HAP-1 (cell line): ENCODE measurements around the gene ARHGAP15.

Source experiments
- DNase-seq, 2 experiments: peaks; one replicate each; pipeline ENCODE4 v3.0.0-alpha.2; 2016 to 2020; ENCODE audit warnings: low spot score in 2 of 2
- H3K27me3 ChIP-seq: fragments of 250-450 bp; sonication (Bioruptor Pico); 2 replicates; pipeline ENCODE4 v1.5.1; 2020; ENCODE audit warnings: low read depth, mild to moderate bottlenecking, moderate library complexity
- H3K36me3 ChIP-seq: fragments of 250-450 bp; sonication (Bioruptor Pico); replicated peaks from 2 replicates; pipeline ENCODE4 v1.5.1; 2020; ENCODE audit warnings: mild to moderate bottlenecking
- H3K4me1 ChIP-seq: fragments of 250-450 bp; sonication (Bioruptor Pico); 2 replicates; pipeline ENCODE4 v1.5.1; 2020; ENCODE audit warnings: mild to moderate bottlenecking
- H3K4me3 ChIP-seq: fragments of 250-450 bp; sonication (Bioruptor Pico); 2 replicates; pipeline ENCODE4 v1.5.1; 2020; ENCODE audit warnings: mild to moderate bottlenecking, moderate library complexity
- H3K9me3 ChIP-seq: fragments of 250-450 bp; sonication (Bioruptor Pico); 2 replicates; pipeline ENCODE4 v1.5.1; 2020; ENCODE audit warnings: mild to moderate bottlenecking, moderate library complexity
- in situ Hi-C: fragments of 300-500 bp; cut with MboI; formaldehyde crosslinking; loops from 3 replicates; pipeline ENCODE4 v1.14.3; 2020; ENCODE audit warnings: low sequenced_read_pairs, inconsistent platforms, mixed read lengths

ARHGAP15 gene

GRCh38 chr2:143193121-143193520 is 63.9 kb downstream of the ARHGAP15 start:
- Histone ChIP-seq H3K4me1 (no peaks in the 10 kb centered on the region), H3K36me3 (no peaks in the 10 kb centered on the region), H3K9me3 (no peaks in the 10 kb centered on the region), H3K27me3 (no peaks in the 10 kb centered on the region; the same call in none of the 2 replicates), H3K4me3 (no peak overlapping the region)
- DNase-seq = no peak
- in situ Hi-C loops = no loop called here

- H3K4me1 ChIP-seq = no peaks in the 10 kb centered on the region
- no peak for DNase-seq
- no peaks in the 10 kb centered on the region for H3K36me3 ChIP-seq
- no peak overlapping the region for H3K4me3 ChIP-seq
- H3K27me3 ChIP-seq = no peaks in the 10 kb centered on the region; the same call in none of the 2 replicates
- in situ Hi-C loops = no loop called here
- H3K9me3 ChIP-seq = no peaks in the 10 kb centered on the region
Measured at GRCh38 chr2:143195511-143195910, 66.3 kb downstream of the ARHGAP15 start.

- DNase-seq = no peak
- in situ Hi-C loops = no loop called here
- Histone ChIP-seq H3K4me3 (no peak overlapping the region), H3K4me1 (no peaks in the 10 kb centered on the region), H3K9me3 (no peaks in the 10 kb centered on the region), H3K36me3 (no peaks in the 10 kb centered on the region), H3K27me3 (no peaks in the 10 kb centered on the region)
Measured at GRCh38 chr2:143204062-143204461, 74.8 kb downstream of the ARHGAP15 start.

- no peak for DNase-seq
- no peak overlapping the region for H3K4me3 ChIP-seq
- H3K36me3 ChIP-seq = no peaks in the 10 kb centered on the region
- 0 out of 2 replicates have a peak, but pooled peaks cover 2% of the 10 kb centered on the region for H3K27me3 ChIP-seq
- no peaks in the 10 kb centered on the region for H3K9me3 ChIP-seq
- H3K4me1 ChIP-seq = no peaks in the 10 kb centered on the region
- in situ Hi-C loops = no loop called here
Measured at GRCh38 chr2:143205106-143205764, 76.0 kb downstream of the ARHGAP15 start.

GRCh38 chr2:143209570-143210445 is 80.6 kb downstream of the ARHGAP15 start:
- Histone ChIP-seq H3K27me3 (0 out of 2 replicates have a peak, but pooled peaks cover 2% of the 10 kb centered on the region), H3K4me1 (no peaks in the 10 kb centered on the region), H3K9me3 (no peaks in the 10 kb centered on the region), H3K4me3 (no peak overlapping the region), H3K36me3 (no peaks in the 10 kb centered on the region)
- in situ Hi-C loops = no loop called here
- DNase-seq = no peak

GRCh38 chr2:143210446-143210819 is 81.2 kb downstream of the ARHGAP15 start:
- Histone ChIP-seq H3K9me3 (no peaks in the 10 kb centered on the region), H3K4me3 (no peak overlapping the region), H3K4me1 (no peaks in the 10 kb centered on the region), H3K27me3 (0 out of 2 replicates have a peak, but pooled peaks cover 2% of the 10 kb centered on the region), H3K36me3 (no peaks in the 10 kb centered on the region)
- in situ Hi-C loops = no loop called here
- no peak for DNase-seq

DNA sequence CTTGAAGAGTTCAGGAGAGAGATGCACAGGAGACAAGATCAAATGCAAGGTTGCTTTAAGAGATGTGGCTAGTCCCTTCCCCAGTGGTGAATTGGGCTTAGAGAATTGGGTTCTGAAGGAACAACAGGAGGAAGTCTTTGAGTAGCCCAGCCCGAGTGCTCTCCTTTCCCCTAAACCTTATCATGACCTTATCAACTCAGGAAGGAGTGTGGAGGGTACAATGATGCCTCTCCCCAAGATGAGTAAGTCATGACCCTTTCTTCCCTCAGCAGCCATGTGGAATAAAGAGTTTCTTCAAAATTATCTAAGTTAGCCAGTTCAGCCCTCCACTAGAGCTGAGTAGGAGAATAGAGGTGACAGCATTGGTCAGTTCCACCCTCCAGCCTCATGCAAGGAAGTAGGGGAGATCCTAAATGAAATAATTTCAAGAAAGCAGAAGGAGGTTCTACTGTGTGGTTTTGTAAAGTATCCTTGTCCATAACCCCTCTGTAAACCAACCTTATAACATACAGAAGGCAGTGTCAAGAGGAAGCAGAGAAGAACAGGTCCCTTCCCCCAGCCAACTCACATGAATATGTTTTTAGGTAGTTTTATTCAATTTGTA is 88.4 kb downstream of the ARHGAP15 start:
- DNase-seq = no peak
- H3K9me3 ChIP-seq = no peaks in the 10 kb centered on the region
- H3K4me3 ChIP-seq = no peak overlapping the region
- no peaks in the 10 kb centered on the region for H3K36me3 ChIP-seq
- H3K27me3 ChIP-seq = 0 out of 2 replicates have a peak, but pooled peaks cover 4% of the 10 kb centered on the region
- H3K4me1 ChIP-seq = no peaks in the 10 kb centered on the region
- in situ Hi-C loops = no loop called here

DNA sequence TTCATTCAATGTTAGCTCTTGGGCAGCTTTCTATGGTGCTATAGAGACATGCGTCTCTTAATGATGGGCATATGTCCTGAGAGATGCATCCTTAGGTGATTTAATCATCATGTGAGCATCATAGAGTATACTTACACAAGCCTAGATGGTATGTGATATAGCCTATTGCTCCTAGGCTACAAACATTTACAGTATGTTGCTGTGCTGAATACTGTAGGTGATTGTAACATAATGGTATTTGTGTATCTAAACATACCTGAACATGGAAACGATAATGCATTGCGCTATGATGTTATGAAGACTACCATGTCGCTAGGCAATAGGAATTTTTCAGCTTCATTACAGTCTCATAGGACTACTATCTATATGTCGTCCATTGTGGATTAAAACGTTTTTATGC is 89.4 kb downstream of the ARHGAP15 start:
- in situ Hi-C loops = no loop called here

DNA sequence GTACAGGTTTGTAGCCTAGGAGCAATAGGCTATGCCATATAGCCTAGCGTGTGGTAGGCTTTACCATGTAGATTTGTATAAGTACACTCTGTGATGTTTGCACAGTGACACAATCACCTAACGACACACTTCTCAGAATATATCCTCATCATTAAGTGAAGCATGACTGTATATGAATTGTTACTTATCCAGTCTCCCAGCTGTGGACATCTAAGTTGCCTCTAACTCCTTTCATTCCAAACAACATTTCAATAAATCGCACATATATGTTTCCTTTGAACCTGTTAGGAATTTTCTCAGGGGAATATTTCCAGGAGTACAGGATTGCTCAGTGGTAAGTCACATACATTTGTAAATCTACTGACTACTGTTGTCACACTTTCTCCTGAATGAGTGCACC is 90.0 kb downstream of the ARHGAP15 start:
- Histone ChIP-seq H3K9me3 (no peaks in the 10 kb centered on the region), H3K27me3 (0 out of 2 replicates have a peak, but pooled peaks cover 4% of the 10 kb centered on the region), H3K4me1 (no peaks in the 10 kb centered on the region), H3K4me3 (no peak overlapping the region), H3K36me3 (no peaks in the 10 kb centered on the region)
- DNase-seq = no peak
- in situ Hi-C loops = no loop called here

More for the DNA sequence above, 89.4 kb downstream of the ARHGAP15 start:
- H3K4me3 ChIP-seq = no peak overlapping the region
- H3K4me1 ChIP-seq = no peaks in the 10 kb centered on the region
- no peaks in the 10 kb centered on the region for H3K9me3 ChIP-seq
- no peak for DNase-seq
- no peaks in the 10 kb centered on the region for H3K36me3 ChIP-seq
- 0 out of 2 replicates have a peak, but pooled peaks cover 4% of the 10 kb centered on the region for H3K27me3 ChIP-seq

DNA sequence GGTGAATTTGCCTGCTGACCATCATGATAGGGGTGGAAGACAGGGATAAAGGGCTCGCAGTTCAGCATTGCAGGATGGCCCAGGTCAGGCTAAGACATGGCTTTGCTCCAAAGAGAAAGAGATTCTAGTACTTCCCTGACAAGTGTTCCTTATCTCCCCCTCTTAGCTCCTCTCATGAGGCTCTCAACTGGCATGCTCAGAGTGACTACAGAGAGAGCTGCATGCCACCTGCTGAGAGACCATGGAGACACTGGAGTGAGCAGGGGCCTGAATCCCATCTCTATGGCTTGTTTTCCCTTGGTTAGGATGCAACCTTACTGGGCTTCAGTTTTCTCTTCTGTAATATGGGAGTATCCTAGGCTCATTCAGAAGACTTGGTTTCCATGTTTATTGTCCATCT is 94.3 kb downstream of the ARHGAP15 start:
- Histone ChIP-seq H3K4me1 (no peaks in the 10 kb centered on the region), H3K4me3 (no peak overlapping the region), H3K27me3 (no peaks in the 10 kb centered on the region), H3K9me3 (no peaks in the 10 kb centered on the region), H3K36me3 (no peaks in the 10 kb centered on the region)
- in situ Hi-C loops = no loop called here
- DNase-seq = no peak

DNA sequence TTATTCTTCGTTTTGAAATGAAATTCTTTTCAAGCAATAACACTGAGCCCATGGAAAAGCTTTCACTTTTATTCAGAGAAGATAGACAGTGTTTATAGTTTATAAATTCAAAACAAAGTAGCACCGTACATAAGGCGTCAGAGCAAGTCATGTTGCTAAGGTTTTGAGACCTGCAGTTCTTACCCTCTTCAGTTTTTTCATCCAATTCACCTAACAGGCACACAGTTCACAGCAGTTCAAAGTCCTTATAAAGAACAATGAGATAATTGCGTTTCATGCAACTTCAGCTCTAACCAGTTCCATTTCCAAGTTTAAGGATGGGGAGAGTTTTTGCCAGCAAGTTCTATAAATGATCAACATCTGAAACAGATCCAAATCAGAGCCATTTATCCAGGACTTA is 96.7 kb downstream of the ARHGAP15 start:
- no peaks in the 10 kb centered on the region for H3K4me1 ChIP-seq
- H3K27me3 ChIP-seq = no peaks in the 10 kb centered on the region
- no peak overlapping the region for H3K4me3 ChIP-seq
- H3K36me3 ChIP-seq = no peaks in the 10 kb centered on the region
- DNase-seq = no peak
- no peaks in the 10 kb centered on the region for H3K9me3 ChIP-seq
- in situ Hi-C loops = no loop called here

GRCh38 chr2:143226714-143227541 is 97.7 kb downstream of the ARHGAP15 start:
- in situ Hi-C loops = no loop called here
- Histone ChIP-seq H3K36me3 (no peaks in the 10 kb centered on the region), H3K27me3 (no peaks in the 10 kb centered on the region), H3K9me3 (no peaks in the 10 kb centered on the region), H3K4me1 (no peaks in the 10 kb centered on the region), H3K4me3 (no peak overlapping the region)
- DNase-seq = no peak

DNA sequence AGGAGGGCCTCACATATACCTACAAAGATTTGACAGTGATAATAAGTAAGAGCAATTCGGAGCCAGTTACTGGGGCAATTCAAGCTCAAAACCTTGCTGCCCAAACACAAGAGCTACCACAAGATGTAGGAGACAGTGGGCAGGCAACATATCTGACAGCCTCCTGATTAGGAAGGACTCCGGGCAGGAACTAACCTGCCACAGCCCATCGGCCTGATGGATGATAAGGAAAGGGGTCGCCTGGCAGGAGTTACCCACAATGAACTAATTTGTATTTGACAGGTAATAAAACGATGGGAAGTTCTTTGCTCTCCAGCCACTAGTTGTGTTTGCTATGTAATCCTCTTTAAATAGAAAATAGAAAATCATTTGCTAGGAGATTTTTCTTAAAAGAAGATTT is 100.2 kb downstream of the ARHGAP15 start:
- no peak overlapping the region for H3K4me3 ChIP-seq
- H3K36me3 ChIP-seq = no peaks in the 10 kb centered on the region
- H3K27me3 ChIP-seq = no peaks in the 10 kb centered on the region
- DNase-seq = no peak
- no peaks in the 10 kb centered on the region for H3K4me1 ChIP-seq
- H3K9me3 ChIP-seq = no peaks in the 10 kb centered on the region
- in situ Hi-C loops = no loop called here
